Motor neuron (in vitro differentiated cells): ENCODE measurements around the gene VEPH1. TPM values are rescaled to one million over a fixed set of nuclear protein-coding genes. Genes with fewer than 3 reads are reported as not detected.

Experiments used
- ATAC-seq, 8 experiments: fragments of 200-7000 bp; cut with Tn5 transposase; replicated peaks in 6 of 8; 2 replicates each; pipeline ENCODE4 v1.8.0; 2021; ENCODE audit warnings: mild to moderate bottlenecking in 8 of 8, moderate library complexity in 8 of 8
- H3K27ac ChIP-seq, 2 donors: fragments of 250-450 bp; sonication (Bioruptor Pico); 2 replicates each; pipeline ENCODE4 v1.9.0; 2021; ENCODE audit warnings: antibody characterized with exemption in 2 of 2, mild to moderate bottlenecking in 2 of 2, moderate library complexity in 1 of 2
- H3K4me1 ChIP-seq, 2 donors: fragments of 250-450 bp; sonication (Bioruptor Pico); replicated peaks in 1 of 2; 2 replicates each; pipeline ENCODE4 v1.6.1; 2021; ENCODE audit warnings: antibody characterized with exemption in 2 of 2, mild to moderate bottlenecking in 2 of 2, moderate library complexity in 1 of 2
- H3K4me3 ChIP-seq, 5 donors: fragments of 250-450 bp; sonication (Bioruptor Pico); 2 replicates each; pipeline ENCODE4 v1.9.0; 2021; ENCODE audit warnings: antibody characterized with exemption in 5 of 5, mild to moderate bottlenecking in 5 of 5, moderate library complexity in 4 of 5
- whole genome bisulfite sequencing, 10 experiments: fragments of 450-650 bp; shearing (Covaris generic); methylation state at CpG; one replicate each; pipeline ENCODE4 v1.0.0; 2022; 5-methylcytosine and 5-hydroxymethylcytosine counted together
- in situ Hi-C, 9 experiments: fragments of 400-800 bp; cut with MboI; loops; one replicate each; pipeline ENCODE4 v1.15.0; 2021; ENCODE audit warnings: low sequenced_read_pairs in 9 of 9, low pct_unique_long_range_greater_than_20kb in 2 of 9; ENCODE audit not compliant: unreplicated experiment in 9 of 9
- total RNA-seq, 8 experiments: library from RNA; unstranded; fragments of 300-600 nt; gene quantifications; 2 replicates each; pipeline versions ENCODE4 v1.2.3 to v1.2.4, GENCODE V29; 2022

Gene VEPH1
- total RNA-seq = 1 to 10 TPM in 6 of 8 experiments, under 1 TPM in 2; 0.42 to 7.1 (median 3.7) TPM

DNA sequence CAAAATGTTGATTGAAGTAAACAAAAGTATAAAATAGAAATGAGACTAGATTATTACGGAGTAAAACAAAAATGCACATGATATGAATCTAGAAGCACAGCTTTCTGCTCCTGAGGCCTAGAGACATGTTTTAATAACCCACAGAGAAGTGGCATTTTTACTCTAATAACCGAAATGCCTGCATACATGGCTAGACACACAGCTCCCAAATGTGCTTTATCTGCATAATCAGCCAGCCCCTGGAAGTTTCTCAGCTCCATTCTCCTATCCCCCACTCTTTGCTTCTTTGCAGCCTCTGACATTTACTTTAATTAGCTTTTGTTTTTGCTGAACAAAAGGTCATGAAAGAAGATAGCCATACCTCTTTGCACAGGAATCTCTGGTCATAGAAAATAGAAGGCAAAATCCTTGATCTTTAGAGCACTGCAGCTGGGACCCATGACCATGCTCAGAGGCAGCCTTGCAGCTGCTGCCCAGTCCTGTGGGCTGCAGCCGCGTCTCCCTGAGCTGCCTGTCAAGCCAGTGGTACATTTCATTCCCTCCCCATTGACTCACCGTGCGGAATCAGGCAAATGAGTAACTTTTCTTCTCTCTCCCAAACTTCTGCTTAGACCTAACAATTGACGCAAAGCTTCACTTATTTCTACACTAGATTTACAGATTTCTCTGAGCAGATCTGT lies at the start of gene VEPH1:
VEPH1 (minus strand) TSS at position 501 of the 680 bp plus-strand sequence. CDS start 8,067 bp downstream, outside the sequence.
- 7 to 84% (median 25%) methylated on average over 2 to 7 of the region's 7 CpGs; no CpG with 5 or more reads in 1 of the 10 experiments for WGBS, 10 experiments
- peak within 1 kb of the TSS in 3 of 5 donors; percentile 1 to 18 (median 3) for H3K4me3 ChIP-seq
- peaks cover 16 to 20% of the 10 kb centered on the region in 2 donors for H3K4me1 ChIP-seq
- in situ Hi-C loops = no loop called here
- no peak within 1 kb of the TSS for H3K27ac ChIP-seq
- ATAC-seq = peak in 6 of 8 experiments; percentile 68 to 89 (median 86)

DNA sequence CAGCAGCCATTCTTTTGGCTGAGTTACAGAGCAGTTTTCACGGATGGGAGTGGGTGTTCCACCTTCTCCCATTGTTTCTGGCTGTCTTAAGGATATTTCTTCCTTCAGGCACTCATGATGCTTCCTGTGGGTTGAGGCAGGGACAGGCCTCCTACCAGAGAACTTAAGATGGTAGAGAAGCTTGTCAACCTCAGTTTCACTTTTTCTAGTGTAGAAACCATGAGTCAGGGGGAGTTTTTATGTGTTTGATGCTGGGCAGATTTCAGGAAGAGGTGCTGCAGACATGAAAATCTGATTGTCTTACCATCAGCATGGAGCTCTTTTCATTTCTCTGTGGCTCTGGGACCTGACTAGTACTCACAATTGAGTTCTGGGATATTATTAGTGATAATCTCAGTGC lies 48.7 kb upstream of the VEPH1 start:
- Histone ChIP-seq H3K27ac (no peak overlapping the region), H3K4me3 (no peak overlapping the region), H3K4me1 (no peaks in the 10 kb centered on the region)
- no peak for ATAC-seq
- in situ Hi-C loops = no loop called here
- WGBS, 10 experiments = 38 to 80% (median 78%) methylated on average over 1 of the region's 1 CpG; no CpG with 5 or more reads in 5 of the 10 experiments

DNA sequence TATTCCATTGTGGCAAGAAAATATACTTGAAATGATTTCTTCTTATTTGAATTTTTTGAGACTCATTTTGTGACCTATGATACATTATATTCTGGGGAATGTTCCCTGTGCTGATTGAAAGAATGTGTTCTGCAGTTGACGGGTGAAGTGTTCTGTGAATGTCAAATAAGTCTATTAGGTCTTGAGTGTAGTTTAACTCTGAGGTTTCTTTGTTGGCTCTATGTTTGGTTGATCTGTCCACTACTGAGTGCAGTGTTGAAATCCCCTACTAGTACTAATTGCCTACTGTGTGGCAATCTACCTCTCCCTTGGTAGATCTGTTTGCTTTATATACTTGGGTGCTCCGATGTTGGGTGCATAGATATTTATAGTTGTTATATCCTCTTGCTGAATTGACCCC lies 46.3 kb upstream of the VEPH1 start:
- H3K4me1 ChIP-seq = no peaks in the 10 kb centered on the region
- in situ Hi-C loops = no loop called here
- H3K27ac ChIP-seq = no peak overlapping the region
- 65 to 100% (median 89%) methylated on average over 1 to 2 of the region's 2 CpGs; no CpG with 5 or more reads in 1 of the 10 experiments for WGBS, 10 experiments
- no peak for ATAC-seq
- H3K4me3 ChIP-seq = no peak overlapping the region

DNA sequence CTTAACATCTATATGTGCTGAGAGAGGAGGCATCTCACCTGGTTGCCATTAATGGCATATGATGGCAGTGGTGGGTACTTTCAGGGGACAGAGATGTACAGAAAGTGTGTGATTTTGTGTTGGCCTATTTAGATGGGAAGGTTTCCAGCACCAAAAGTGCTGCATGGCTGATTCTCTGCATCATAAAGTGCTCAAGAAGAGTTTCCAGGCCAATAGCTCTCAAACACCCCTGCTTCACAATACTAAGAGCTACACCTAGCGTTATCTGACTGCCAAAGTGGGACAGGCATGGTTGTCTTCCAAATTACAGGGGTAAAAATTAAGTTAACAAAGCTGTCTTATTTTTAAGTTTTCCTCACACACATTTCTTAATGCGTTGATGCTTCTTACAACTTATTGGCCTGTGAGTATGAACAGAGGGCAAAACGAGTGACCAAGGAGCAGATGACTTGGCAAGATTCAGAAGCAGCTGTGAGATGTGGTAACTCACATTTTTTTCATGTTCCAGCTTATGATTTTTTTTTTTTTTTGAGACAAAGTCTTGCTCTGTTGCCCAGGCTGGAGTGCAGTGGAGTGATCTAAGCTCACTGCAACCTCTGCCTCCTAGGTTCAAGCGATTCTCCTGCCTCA lies 41.4 kb upstream of the VEPH1 start:
- 17 to 100% (median 47%) methylated on average over 1 to 4 of the region's 4 CpGs; no CpG with 5 or more reads in 4 of the 10 experiments for WGBS, 10 experiments
- no peak overlapping the region for H3K27ac ChIP-seq
- ATAC-seq = no peak
- no peak overlapping the region for H3K4me3 ChIP-seq
- in situ Hi-C loops = no loop called here
- no peaks in the 10 kb centered on the region for H3K4me1 ChIP-seq

DNA sequence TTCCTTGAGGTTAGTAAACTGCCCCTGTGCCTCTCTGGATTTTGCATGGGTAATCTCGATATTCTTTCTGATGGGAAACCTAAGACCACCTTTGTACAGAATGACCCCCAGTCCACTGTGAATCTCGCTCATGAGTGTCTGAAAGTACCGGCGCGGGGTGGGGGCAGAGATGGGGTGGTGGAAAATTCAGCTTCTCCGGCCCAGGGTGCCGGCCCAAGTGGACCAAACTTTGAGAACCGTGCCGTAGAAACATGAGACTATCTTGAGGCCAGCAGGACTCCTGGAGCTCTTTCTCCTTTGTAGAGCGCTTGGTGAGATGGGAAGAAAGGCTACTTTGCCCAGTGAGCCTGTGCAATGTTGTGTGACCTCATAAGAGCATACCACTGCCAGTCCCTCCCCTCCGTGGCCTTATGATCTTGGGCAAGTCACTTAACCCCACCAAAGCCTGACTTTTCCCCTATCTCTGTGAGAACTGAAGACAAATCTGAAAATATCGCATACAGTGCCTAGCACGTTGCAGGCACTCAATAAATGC lies 40.4 kb upstream of the VEPH1 start:
- peak in 2 of 8 experiments; percentile 19 to 28 for ATAC-seq
- Histone ChIP-seq H3K4me1 (no peaks in the 10 kb centered on the region), H3K4me3 (no peak overlapping the region), H3K27ac (no peak overlapping the region)
- in situ Hi-C loops = no loop called here
- WGBS, 10 experiments = 20 to 93% (median 70%) methylated on average over 2 to 9 of the region's 13 CpGs; no CpG with 5 or more reads in 3 of the 10 experiments

DNA sequence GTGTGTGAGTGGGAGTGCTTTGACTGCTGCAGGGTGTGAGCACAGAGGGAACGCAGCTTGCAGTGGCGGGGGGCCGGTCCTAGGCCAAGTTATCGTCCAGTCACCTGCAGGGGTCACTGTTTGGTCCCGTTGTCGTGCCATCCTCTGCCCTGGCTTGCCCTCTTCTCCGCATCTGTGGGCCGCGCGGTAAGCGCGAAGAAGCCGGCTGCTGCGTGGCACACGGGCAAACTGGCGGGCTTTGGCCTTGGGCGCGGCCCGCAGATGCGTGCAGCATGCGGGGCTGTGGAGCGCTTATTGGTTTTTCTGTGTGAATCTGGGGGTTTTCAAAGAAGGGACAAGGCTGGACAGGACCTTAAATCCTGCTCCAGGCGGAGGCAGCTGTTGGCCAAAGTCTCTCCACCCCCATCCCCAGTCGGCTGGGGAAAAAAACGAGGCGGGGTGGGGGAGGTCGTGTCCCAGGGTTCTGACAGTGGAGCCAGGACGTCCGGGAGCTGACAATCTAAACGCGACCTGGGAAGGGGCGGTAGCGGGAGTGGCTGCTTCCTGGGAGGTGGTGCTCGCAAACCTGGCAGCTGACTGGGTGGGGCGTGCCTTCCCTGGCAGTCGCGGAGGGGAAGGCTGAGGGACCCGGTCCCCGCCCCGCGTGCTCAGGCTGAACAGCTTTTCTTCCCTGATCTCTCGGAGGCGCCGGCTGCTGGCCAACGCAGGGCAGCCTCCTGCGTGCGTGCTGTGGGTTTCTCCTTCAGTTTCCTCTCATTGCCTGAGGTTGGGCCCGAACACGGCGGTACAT lies 39.7 kb upstream of the VEPH1 start:
- in situ Hi-C loops = no loop called here
- H3K4me3 ChIP-seq = no peak overlapping the region
- WGBS, 10 experiments = 21 to 98% (median 76%) methylated on average over 3 to 30 of the region's 50 CpGs; no CpG with 5 or more reads in 3 of the 10 experiments
- peak in 3 of 8 experiments; percentile 93 to 96 (median 95) for ATAC-seq
- H3K27ac ChIP-seq = no peak overlapping the region
- H3K4me1 ChIP-seq = no peaks in the 10 kb centered on the region

DNA sequence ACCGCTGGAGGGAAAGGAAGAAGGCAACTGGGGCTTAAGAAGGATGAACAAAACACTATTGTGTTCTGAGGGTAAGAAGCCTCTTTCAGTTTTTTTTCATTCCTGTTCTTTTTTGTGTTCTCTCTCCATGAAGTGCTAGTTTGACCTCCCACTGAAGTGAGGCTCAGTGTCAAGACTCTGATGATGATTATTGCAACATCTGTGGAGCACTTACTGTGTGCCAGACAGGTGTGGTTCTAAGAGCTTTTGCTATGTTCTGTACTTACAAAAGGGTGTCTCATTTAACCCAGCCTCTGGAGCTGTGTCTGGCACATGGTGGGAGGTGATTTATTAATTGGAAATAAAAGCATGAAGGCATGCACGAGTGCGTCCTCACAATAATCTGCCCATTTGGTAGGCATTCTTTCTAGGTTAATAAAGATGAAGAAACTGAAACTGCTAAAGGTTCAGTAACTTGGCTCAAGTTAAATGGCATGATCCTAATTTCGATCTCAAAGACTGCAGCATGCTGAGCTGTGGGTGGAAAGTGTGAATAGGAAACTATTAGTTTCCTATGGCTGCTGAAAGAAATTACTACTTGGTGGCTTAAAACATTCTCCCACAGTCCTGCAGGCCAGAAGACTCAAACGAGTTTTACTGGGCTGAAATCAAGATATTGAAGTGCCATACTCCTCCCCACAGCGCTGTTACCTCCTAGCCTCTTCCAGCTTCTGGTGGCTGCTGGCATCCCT lies 38.5 kb upstream of the VEPH1 start:
- 27 to 90% (median 75%) methylated on average over 1 to 6 of the region's 6 CpGs for WGBS, 10 experiments
- in situ Hi-C loops = no loop called here

DNA sequence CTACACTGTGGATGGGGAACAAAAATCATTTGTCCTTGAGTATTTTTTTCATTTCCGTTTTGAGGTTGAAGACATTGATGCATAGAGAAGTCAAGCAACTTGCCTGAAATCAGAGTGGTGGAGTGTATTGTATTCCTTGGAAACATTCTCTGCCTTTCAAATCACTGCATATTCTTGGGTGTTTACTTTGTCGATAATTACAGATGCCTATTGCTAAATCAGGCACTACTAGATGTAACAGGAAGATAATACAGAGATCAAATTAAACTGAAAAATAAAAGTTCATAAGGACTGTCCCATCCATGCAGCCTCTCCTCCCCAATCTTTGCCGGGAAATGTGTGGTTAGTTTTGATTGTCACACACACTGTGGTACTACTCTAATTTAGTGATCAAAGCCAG lies 37.4 kb upstream of the VEPH1 start:
- Histone ChIP-seq H3K4me3 (no peak overlapping the region), H3K4me1 (no peaks in the 10 kb centered on the region), H3K27ac (no peak overlapping the region)
- 15 to 94% (median 66%) methylated on average over 1 to 3 of the region's 3 CpGs for WGBS, 10 experiments
- in situ Hi-C loops = no loop called here
- ATAC-seq = no peak

More for the DNA sequence above, 38.5 kb upstream of the VEPH1 start:
- Histone ChIP-seq H3K27ac (no peak overlapping the region), H3K4me1 (no peaks in the 10 kb centered on the region), H3K4me3 (no peak overlapping the region)
- ATAC-seq = no peak

DNA sequence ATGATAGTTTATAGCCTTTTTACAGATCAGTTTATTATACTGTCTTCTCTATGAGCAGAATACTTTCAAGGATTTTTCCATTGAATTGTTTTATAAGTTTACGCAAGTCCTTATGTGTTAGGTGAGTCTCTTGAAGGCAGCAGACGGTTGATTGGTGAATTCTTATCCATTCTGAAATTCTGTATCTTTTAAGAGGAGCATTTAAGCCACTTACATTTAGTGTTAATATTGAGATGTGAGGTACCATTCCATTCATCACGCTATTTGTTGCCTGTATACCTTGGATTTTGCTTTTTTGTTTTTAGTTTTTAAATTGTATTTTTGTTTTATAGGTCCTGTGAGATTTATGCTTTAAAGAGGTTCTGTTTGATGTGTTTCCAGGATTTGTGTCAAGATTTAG lies 32.5 kb upstream of the VEPH1 start:
- no peak overlapping the region for H3K4me3 ChIP-seq
- ATAC-seq = no peak
- H3K27ac ChIP-seq = no peak overlapping the region
- H3K4me1 ChIP-seq = no peaks in the 10 kb centered on the region
- 80 to 100% (median 94%) methylated on average over 1 to 3 of the region's 3 CpGs for WGBS, 10 experiments
- in situ Hi-C loops = no loop called here

DNA sequence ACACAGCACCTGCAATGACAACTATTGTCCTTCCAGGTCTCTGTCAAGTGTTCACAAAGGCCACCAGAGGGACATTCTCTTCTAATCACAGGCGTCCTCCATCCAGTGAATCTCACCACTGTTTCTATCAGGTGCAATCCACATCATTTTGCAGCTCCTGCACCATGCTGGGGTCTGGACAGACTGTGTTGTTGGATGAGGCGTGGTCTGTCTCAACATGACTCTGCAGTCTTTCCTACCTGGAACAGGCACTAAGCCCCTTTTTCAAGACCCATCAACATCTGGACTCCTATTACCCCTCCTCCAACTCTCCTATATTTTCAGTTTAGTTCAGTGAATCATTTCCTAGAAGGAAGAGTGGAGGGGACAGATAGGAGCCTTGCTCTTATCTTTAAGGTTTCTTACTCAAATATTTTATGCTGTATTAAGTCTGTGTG lies 31.5 kb upstream of the VEPH1 start:
- no peak overlapping the region for H3K27ac ChIP-seq
- WGBS, 10 experiments = 64 to 100% (median 88%) methylated on average over 1 to 2 of the region's 2 CpGs; no CpG with 5 or more reads in 6 of the 10 experiments
- H3K4me3 ChIP-seq = no peak overlapping the region
- no peak for ATAC-seq
- H3K4me1 ChIP-seq = no peaks in the 10 kb centered on the region
- in situ Hi-C loops = no loop called here

DNA sequence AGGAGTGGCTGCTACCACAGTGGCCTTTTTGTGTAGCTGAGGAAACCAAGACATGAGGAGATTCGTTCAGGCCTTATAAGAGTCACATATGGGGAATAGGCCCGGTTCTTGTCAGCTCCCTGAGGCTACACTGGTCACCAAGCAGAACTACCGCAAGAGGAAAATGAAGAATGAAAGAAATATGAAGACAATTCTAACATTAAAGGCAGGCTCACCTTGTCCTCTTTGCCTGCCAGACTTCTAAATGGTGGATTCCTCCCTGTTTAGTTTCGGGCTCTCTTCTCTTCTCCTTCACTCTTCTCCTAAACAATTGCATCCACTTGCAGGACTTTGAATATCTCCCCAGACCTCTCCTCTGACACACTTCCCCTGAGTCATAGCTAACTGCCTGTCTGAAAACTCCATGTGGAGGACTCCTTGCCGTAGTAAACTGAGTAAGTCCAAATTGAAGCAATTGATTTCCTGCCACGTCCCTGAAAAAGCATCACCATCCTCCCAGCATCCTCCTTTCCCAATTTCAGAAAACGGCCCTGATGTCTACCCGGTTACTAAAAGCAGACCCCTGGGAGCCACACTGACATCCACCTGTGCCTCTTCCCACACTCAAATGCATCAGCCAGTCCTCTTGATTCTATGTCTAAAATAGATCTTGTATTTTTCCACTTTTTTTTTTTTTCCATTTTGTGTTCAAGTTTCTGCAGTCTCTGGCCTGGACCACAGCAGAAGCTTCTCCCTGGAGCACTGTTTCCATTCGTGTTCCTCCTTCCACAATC lies 30.3 kb upstream of the VEPH1 start:
- Histone ChIP-seq H3K4me1 (no peaks in the 10 kb centered on the region), H3K27ac (no peak overlapping the region), H3K4me3 (no peak overlapping the region)
- peak in 2 of 8 experiments; percentile 15 to 29 for ATAC-seq
- in situ Hi-C loops = no loop called here
- WGBS, 10 experiments = 10 to 94% (median 77%) methylated on average over 2 to 9 of the region's 9 CpGs
